ENCODE measurements around the gene TTC39A.

Gene TTC39A

GRCh38 chr1:51313961-51314777 lies 16.2 kb downstream of the TTC39A start:
- DNase-seq, result no peak

- DNase-seq, result no peak
Observed at GRCh38 chr1:51313268-51313852, 17.0 kb downstream of the TTC39A start.

GRCh38 chr1:51312718-51313117 lies 17.6 kb downstream of the TTC39A start:
- no peak for DNase-seq

- DNase-seq, result no peak
Observed at GRCh38 chr1:51311826-51312225, 18.5 kb downstream of the TTC39A start.

GRCh38 chr1:51310871-51311613 lies 19.3 kb downstream of the TTC39A start:
- no peak for DNase-seq

- no peak for DNase-seq
Observed at GRCh38 chr1:51309291-51309690, 21.1 kb downstream of the TTC39A start.

- no peak for DNase-seq
Observed at GRCh38 chr1:51308636-51309035, 21.7 kb downstream of the TTC39A start.

GRCh38 chr1:51306950-51307349 lies 23.4 kb downstream of the TTC39A start:
- DNase-seq, result no peak

- no peak for DNase-seq
Observed at GRCh38 chr1:51305371-51305823, 25.0 kb downstream of the TTC39A start.

- no peak for DNase-seq
Observed at GRCh38 chr1:51304360-51304759, 26.0 kb downstream of the TTC39A start.

GRCh38 chr1:51303751-51304251 lies 26.6 kb downstream of the TTC39A start:
- no peak for DNase-seq

GRCh38 chr1:51303315-51303714 lies 27.0 kb downstream of the TTC39A start:
- no peak for DNase-seq

GRCh38 chr1:51302746-51303145 lies 27.6 kb downstream of the TTC39A start:
- DNase-seq, result no peak

- DNase-seq, result no peak
Observed at GRCh38 chr1:51302270-51302669, 28.1 kb downstream of the TTC39A start.

- DNase-seq, result no peak
Observed at GRCh38 chr1:51301844-51302162, 28.6 kb downstream of the TTC39A start.

- no peak for DNase-seq
Observed at GRCh38 chr1:51301152-51301843, 29.1 kb downstream of the TTC39A start.

GRCh38 chr1:51299981-51300670 lies 30.2 kb downstream of the TTC39A start:
- no peak for DNase-seq

GRCh38 chr1:51299185-51299885 lies 31.0 kb downstream of the TTC39A start:
- no peak for DNase-seq

GRCh38 chr1:51298322-51298705 lies 32.0 kb downstream of the TTC39A start:
- no peak for DNase-seq

GRCh38 chr1:51297401-51298321 lies 32.7 kb downstream of the TTC39A start:
- no peak for DNase-seq
